HG03064 (cell line): Measurements from ENCODE around the gene FAXC.
A peak's percentile ranks its signal among the peaks of the same experiment; 100 is the strongest.

Experiments used
- ATAC-seq: cut with Tn5 transposase; IDR thresholded peaks from one replicate; pipeline ENCODE4 v1.9.1; 2021; ENCODE audit warnings: low read depth; ENCODE audit not compliant: unreplicated experiment

The FAXC gene

DNA sequence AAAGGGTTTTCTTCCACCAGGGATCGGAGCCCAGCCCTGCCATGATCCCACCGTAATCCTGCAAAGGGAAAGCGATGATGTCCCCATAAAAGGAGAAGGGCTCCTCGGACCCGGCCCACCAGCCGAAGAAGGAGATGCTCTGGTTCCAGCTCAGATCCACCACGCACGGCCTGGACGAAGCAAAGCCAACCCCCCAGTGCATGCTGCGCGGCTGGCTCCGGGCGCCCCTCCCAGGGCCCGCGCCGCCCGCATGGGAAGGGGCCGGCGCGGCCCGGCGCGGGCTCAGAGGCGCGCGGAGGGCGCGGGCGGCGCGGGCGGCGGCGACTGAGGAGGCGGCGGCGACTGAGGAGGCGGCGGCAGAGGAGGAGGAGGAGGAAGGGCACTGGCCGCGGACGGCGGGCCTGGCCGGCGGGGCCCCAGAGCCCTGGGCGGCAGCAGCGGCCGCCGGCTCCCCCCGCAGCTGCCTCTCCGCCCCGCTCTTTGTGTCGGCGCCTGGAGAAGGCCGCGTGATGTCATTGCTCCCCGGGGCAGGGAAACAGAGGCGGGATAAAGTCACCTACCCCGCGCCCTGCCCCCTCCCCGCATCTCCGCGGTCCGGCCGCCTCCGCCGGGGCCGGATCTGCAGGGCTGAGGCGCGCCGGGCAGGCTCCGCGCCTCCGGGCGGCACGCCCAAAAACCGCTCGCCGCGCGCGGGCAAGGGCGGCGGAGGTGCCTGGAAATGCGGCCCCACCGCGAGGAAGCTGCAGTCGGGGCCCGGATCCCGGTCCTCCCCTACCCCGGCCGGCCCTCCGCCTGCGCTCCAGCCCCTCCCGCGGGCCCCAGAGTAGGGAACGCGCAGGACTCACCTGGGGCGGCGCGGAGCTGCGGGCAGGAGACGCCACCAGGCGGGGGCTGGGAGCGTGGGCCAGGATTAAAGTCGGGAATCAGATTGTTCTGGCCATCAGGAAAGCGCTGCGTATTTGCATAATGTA is at the start of gene FAXC:
FAXC (minus strand) TSS at position 504 of the 971 bp plus-strand sequence; CDS start at position 202, 302 bp downstream.
- no peak for ATAC-seq

GRCh38 chr6:99397287-99397686 is 47.8 kb upstream of the FAXC start:
- ATAC-seq: no peak

- ATAC-seq: peak; percentile 80
Observed at GRCh38 chr6:99393698-99394531, 44.4 kb upstream of the FAXC start, which contains the start of gene COQ3. Gene COQ3, minus strand, starts transcription at chr6:99394195. Its CDS starts 16 bp downstream, at chr6:99394179.

DNA sequence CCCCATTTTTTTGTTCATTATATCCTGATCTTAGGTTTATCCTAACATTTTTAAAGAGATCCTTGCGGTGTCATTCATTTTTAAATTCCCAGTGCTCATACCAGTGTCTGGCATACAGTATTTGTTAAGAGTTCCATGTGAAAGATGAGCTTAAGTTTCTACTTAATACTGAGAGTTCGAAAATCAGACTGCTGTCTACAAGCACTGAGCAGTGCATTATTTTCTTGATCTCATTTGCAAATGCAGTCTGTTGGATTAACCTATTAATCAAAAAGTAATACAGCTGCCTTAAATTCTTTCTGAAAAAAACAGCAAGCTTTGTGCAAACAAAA is 43.9 kb upstream of the FAXC start:
- ATAC-seq: peak; percentile 28

DNA sequence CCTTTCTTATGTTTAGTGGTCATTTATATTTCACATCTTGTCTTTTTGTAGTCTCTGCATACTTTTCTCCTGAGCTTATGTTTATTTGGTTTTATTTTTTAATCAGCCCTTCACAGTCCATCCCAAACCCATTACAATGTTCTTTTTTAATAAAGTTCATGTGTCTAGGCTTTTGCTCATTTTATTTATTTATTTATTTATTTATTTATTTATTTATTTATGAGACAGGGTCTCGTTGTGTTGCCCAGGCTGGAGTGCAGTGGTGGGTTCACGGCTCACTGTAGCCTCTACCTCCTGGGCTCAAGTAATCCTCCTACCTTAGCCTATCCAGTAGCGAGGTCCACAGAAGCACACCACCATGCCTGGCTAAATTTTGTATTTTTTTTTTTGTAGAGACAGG is 41.4 kb upstream of the FAXC start:
- ATAC-seq: no peak

DNA sequence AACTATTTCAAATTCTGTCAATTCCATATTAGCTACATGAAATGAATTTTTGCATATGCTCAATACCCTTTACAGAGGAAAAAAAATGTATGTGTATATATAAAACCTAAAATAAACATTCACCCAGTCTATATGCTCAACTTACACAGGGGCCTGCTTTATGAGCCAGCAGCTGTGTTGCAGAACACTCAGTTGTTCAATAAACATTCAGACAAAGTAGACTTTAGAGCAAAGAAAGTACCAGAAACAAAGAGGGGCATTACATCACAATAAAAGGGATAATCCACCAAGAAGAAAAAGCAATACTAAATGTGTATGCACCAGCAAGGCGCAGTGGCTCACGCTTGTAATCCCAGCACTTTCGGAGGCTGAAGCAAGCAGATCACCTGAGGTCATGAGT is 35.0 kb upstream of the FAXC start:
- ATAC-seq: no peak

- ATAC-seq: no peak
Observed at GRCh38 chr6:99378636-99379035, 29.2 kb upstream of the FAXC start.

- no peak for ATAC-seq
Observed at GRCh38 chr6:99369533-99369932, 20.1 kb upstream of the FAXC start.

DNA sequence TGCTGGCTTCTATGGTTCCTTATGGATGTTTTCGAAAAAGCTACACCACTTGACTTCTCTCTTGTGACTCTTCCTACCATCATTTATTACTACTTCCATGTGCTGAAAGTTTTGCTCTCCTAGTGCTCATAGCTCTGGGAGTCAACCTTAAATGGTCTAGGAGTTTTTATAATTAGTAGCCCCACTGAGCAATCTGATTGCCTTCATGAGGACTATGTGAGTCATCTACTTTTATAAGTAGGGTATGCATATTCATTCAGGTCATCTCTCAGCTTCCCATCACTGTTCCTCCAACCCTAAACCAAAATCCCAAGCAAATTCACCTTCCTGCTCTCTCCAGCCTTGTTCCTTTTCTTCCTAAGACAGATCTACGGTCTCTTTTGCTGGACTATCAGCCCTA is 17.4 kb upstream of the FAXC start:
- no peak for ATAC-seq

- no peak for ATAC-seq
Observed at GRCh38 chr6:99364026-99364425, 14.6 kb upstream of the FAXC start.

DNA sequence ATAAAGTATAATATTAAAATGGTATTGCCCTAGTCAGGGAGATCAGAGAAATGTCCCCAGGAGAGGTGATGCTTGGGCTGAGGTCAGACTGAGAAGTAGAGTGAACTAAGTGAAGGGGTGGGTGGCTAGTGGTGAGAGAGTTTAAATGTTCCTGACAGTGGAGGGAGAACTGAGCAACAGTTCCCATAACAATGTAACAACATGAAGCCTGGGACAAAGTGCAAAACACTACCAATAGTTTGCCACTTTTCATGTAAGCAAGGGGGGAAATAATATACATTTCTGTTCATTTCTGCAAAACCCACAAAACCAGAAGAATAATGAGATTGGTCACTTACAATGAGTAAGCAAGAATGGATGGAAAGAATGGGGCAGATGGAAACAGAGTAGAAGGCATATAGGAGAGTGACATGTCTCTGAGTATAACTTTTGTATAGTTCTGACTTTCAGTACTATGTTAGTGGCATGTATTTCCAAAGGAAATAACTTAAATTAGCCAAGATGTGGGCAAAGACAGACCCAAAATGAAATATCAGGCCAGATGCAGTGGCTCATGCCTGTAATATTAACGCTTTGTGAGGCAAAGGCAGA is 13.3 kb upstream of the FAXC start:
- no peak for ATAC-seq

- no peak for ATAC-seq
Observed at GRCh38 chr6:99359800-99360199, 10.3 kb upstream of the FAXC start.

DNA sequence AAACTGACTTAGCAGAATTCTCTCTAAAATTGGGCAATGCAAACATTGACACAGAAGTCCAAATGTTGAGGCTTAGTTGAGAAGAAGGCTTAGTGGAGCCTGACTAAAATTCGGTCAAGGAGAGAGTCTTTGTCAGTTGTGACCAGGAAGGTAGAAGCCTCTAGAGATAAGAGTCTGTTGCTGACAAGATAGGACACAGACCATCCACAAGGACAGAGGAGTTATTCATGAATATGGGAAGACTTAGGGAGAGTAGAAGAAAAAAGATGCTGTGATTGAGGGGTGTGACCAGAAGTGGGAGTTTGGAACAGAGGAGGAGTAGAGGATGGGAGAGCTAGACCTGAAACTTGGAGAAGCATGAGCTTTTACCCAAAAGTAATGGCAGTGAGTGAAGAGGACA is 7.2 kb upstream of the FAXC start:
- ATAC-seq: no peak

GRCh38 chr6:99354983-99355382 is 5.5 kb upstream of the FAXC start:
- ATAC-seq: no peak

DNA sequence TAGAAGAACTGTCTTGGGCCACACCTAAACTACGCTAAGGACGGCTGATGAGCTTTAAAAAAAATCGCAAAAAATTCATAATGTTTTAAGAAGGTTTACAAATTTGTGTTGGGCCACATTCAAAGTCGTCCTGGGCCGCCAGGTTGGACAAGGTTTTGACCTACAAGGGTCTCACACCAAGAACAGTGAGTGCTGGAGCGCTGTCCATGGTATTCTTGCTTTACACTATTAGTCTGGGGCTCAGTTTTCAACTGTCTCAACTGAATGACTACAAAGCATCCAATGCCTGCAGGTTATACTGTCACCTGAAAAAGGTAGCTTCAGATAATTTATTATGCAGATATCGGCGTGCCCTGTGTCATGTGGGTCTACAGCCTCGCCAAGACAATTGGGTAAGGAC is 3.7 kb upstream of the FAXC start:
- ATAC-seq: no peak

DNA sequence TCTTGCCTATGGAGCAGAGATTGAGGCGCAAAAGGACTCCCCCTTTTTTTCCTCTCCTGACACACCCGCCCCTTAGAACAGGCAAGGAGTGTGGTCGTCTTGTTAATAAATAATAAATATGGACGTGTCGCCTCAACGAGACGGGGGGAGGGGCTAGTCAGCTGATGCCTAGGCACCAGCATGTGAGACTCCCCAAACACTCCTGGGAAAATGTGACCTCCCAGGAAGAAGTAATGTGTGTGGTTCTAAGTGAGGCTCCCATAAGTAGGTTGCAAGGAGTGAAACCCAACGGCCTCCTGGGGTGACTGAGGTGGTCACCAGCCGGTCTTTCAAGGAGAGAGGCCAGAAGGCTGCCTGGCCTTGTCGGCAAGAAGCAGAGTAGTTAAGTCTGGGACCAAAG is 1.1 kb upstream of the FAXC start:
- ATAC-seq: no peak

DNA sequence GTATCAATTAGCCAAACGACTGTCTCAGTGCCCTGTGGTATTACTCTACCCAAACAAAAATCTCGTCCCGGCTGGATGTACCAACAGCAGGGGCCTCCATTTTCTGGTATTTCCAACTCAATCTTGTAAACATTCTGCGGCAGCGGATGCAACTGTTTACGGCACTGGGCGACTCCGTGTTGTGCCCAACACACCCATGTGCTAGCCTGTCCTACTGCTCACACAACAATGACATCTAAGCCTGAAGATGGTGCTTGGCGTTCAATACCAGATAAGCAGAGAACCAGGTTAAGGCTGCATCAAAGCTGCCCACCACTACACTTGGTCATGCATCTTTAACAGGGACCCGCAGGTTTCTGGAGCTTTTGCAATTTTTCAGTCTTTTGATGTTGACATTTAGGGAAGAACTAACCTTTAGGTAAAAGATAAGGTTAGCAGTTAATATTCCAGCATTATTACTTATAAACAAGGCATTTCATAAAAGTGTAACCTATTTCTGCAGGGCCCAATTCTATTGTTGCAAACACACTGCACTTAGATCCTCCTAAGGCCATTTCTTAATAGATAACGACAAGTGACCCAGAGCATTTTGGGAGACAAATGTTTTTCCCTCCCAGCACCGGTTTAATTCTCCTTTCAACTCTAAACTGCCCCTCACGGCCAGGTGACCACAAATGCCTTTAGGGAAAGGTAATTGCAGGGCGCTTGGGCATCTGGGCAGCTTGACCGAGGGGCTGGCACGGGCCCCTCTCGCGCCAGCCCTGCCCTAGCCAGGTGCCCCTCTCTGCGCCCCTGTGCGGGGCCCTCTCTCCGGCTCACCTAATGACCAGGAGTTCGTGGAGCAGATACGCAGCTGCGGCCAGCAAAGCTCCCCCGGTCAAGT is 945 bp downstream of the FAXC start:
- ATAC-seq: no peak

DNA sequence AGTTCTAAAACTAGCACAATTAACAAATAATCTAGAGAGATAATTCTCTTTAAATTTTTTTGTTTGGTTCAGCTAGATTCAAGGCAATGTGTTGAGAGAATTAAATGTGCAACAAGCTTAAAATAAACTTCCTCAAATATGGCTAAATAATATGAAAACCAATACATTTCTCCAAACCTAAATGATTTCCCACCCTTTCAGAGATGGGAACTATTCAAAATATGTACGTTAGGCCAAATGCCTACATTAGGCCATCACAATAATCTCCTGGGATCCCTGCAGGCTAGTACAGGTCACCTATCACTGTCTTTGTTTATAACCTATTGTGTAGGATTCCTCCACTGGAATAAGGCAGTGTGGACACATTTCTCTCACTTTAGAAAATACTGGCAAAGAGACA is 1.7 kb downstream of the FAXC start:
- ATAC-seq: no peak

DNA sequence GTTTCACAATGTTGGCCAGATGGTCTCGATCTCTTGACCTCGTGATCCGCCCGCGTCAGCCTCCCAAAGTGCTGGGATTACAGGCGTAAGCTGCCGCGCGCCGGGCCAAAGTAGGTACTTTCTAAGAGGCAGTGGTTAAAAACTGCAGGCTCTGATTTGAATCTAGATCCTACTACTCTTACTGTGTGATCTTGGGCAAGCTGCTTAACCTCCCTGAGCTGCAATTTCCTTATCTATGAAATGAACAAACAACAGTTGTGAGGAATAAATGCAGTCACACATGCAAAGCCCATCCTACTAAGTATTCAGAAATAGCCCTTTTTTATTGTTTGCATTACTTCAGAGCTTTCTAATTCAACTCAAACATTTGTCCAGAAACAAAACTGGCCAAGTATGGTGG is 2.9 kb downstream of the FAXC start:
- ATAC-seq: no peak

DNA sequence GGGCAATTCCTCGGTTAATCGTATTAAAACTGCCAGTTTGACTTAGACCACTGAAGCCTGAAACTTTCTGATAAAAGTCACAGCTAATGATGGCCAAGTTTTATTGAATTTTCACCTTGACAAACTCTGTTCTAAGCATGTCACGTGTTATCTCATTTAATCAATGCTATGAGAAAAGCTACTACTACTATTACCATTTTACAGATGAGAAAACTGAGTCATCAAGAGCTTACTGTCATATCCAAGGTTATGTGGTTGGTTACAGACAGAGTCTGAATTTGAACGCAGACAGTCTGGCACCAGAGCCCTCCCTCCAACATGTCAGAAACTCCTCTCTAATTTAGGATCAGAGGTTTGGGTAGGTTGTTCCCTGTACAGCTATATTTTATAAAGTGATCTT is 4.3 kb downstream of the FAXC start:
- no peak for ATAC-seq
